NCI-H187 treated with DMSO at 0.1 percent for 48 hours (cell line): ENCODE measurements around the gene TMED4.
A peak's percentile ranks its signal among the peaks of the same experiment; 100 is the strongest.

Source experiments
- DNase-seq: peaks from one replicate; lab custom pipeline; 2025; lab: John Stamatoyannopoulos, UW

Gene TMED4

GRCh38 chr7:44581879-44582603, at the start of gene TMED4:
TMED4 (minus strand) TSS chr7:44582231; CDS start chr7:44582206, 25 bp downstream.
- peak; percentile 97 for DNase-seq

GRCh38 chr7:44631458-44632115, 49.6 kb upstream of the TMED4 start:
- no peak for DNase-seq

- no peak for DNase-seq
Observed at GRCh38 chr7:44630792-44631457, 48.9 kb upstream of the TMED4 start.

- DNase-seq = no peak
Observed at GRCh38 chr7:44629829-44630522, 47.9 kb upstream of the TMED4 start.

- no peak for DNase-seq
Observed at GRCh38 chr7:44626620-44627019, 44.6 kb upstream of the TMED4 start.

- DNase-seq = no peak
Observed at GRCh38 chr7:44625526-44626471, 43.8 kb upstream of the TMED4 start.

- DNase-seq = no peak
Observed at GRCh38 chr7:44624318-44624717, 42.3 kb upstream of the TMED4 start.

GRCh38 chr7:44622342-44623151, 40.5 kb upstream of the TMED4 start:
- no peak for DNase-seq

- DNase-seq = no peak
Observed at GRCh38 chr7:44621750-44622103, 39.7 kb upstream of the TMED4 start.

- no peak for DNase-seq
Observed at GRCh38 chr7:44621034-44621749, 39.2 kb upstream of the TMED4 start.

GRCh38 chr7:44618753-44619152, 36.7 kb upstream of the TMED4 start:
- no peak for DNase-seq

- no peak for DNase-seq
Observed at GRCh38 chr7:44618045-44618444, 36.0 kb upstream of the TMED4 start.

- DNase-seq = no peak
Observed at GRCh38 chr7:44617225-44617890, 35.3 kb upstream of the TMED4 start.

GRCh38 chr7:44616545-44616944, 34.5 kb upstream of the TMED4 start:
- no peak for DNase-seq

GRCh38 chr7:44615793-44616192, 33.8 kb upstream of the TMED4 start:
- DNase-seq = no peak

- DNase-seq = no peak
Observed at GRCh38 chr7:44615149-44615611, 33.1 kb upstream of the TMED4 start.

- DNase-seq = no peak
Observed at GRCh38 chr7:44609829-44610228, 27.8 kb upstream of the TMED4 start.

- no peak for DNase-seq
Observed at GRCh38 chr7:44608916-44609648, 27.1 kb upstream of the TMED4 start.
